CD1c-positive myeloid dendritic cell (primary cell): ENCODE measurements around the gene PPFIA3.
"Not testable (repeated sequence)": the region's sequence is repeated elsewhere in the genome, so short reads cannot be mapped to it uniquely, and the experiment has no call there.

Experiments
- DNase-seq: peaks from one replicate; pipeline ENCODE4 v3.0.0-alpha.2; 2016; ENCODE audit errors: extremely low spot score

PPFIA3 gene

GRCh38 chr19:49150106-49150943 is 31.0 kb downstream of the PPFIA3 start:
- DNase-seq = peak; percentile 69

GRCh38 chr19:49150944-49151243 is 31.6 kb downstream of the PPFIA3 start:
- no peak for DNase-seq

DNA sequence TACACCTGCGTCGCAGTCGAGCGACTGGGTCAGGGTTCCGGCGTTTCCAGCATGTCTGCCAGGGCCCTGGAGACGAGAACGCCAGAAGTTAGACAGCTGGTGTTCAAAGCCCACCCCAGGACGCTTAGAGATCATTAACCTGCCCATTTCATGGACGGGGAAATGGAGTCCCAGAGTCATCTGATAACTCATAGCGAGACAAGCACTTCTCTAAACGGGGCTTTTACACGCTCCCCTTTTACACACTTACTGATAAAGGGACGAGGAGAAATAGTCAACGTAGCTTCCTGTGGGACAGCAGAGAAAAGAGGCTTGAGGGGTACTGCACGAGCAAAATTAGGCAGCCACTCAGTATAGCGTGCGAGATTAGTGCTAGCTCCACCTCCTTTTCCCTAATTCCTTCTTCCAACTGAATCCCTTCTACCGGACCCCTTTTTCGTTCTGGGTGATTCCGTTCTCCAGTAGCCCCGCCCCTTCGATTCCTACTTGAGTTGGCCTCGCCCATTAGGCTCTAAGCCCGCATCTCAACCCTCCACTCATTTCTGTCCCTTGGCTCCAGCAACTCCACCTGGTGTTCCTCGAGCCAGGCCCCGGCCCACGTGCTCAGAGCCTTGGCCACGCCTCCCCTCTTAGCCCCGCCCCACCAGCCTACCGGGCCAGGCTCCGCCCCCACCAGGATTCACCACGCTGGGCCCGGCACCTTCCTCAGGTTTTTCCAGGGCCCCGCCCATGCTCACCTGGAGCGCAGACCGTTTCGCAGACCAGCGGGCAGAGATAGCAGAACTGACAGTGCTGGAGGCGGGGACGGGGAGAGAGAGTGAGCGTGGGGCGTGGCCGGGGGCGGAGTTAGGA is 32.1 kb downstream of the PPFIA3 start:
- DNase-seq = peak; percentile 31

DNA sequence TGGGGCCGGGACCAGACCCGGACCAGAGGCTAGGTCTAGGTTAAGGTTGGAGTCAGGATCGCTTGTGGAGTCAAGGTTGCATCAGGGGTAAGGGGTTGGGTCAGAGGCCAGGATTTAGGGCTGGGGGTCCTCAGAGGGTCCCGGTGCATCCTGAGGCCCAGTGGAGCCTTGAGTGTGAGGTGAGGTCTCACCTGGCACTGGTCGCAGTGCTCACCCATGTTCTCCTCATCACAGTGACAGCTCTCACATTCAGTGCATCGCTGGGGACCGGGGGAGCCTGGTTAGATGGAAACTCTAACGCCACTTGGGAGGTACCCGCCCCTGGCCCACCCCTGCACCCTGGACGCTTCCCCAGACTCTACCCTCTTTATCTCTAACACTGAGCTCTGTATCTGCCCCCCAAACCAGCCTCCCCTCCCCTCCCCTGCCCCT is 32.8 kb downstream of the PPFIA3 start:
- DNase-seq = no peak

GRCh38 chr19:49153167-49153809 is 33.9 kb downstream of the PPFIA3 start:
- DNase-seq = no peak

DNA sequence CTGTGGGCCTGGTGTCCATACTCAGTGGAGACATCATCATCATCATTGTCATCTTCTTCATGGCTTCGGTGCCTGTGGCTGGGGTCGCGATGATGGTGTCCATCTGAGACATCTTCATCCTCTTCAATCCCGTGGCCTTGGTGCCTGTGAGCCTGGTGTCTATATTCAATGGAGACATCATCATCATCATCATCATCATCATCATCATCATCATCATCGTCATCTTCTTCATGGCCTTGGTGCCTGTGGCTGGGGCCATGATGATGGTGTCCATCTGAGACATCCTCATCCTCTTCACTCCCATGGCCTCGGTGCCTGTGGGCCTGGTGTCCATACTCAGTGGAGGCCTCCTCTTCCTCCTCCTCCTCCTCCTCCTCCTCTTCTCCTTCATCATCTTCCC is 34.9 kb downstream of the PPFIA3 start:
- DNase-seq = no peak

GRCh38 chr19:49155005-49155819 is 35.9 kb downstream of the PPFIA3 start, which contains the start of gene HRC:
Gene HRC, minus strand, starts transcription at chr19:49155396. Its CDS starts 159 bp downstream, at chr19:49155237.
- DNase-seq = no peak

DNA sequence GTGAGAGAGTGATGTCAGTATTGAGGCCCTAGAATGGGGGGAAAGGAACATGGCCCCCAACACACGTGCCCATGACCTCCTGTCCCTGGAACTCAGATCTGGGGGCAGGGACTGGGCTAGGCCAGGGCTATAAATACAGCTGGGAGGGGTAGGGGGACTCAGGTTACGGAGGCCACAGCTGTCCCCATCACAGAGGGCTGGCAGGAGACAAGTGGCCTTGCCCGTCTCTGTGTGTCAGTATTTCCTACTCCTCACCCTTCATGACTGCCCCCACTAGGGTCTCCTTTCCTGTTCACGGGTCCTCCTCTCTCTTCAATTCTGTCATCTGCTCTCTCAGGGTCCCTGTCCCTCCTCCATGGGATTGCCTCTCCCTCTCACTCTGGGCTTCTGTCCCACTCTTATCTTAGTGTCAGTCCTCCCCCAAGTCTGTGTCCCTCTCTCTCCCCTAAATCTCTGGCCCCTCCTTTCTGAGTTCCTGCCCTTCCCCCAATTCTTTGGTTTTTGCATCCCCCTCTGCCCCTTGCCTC is 36.5 kb downstream of the PPFIA3 start:
- no peak for DNase-seq

- DNase-seq = peak; percentile 79
These were observed 38.3 kb downstream of the PPFIA3 start, which contains the start of gene TRPM4 for GRCh38 chr19:49157445-49158224. Gene TRPM4, plus strand, starts transcription at chr19:49157792. Its CDS starts 75 bp downstream, at chr19:49157867.

DNA sequence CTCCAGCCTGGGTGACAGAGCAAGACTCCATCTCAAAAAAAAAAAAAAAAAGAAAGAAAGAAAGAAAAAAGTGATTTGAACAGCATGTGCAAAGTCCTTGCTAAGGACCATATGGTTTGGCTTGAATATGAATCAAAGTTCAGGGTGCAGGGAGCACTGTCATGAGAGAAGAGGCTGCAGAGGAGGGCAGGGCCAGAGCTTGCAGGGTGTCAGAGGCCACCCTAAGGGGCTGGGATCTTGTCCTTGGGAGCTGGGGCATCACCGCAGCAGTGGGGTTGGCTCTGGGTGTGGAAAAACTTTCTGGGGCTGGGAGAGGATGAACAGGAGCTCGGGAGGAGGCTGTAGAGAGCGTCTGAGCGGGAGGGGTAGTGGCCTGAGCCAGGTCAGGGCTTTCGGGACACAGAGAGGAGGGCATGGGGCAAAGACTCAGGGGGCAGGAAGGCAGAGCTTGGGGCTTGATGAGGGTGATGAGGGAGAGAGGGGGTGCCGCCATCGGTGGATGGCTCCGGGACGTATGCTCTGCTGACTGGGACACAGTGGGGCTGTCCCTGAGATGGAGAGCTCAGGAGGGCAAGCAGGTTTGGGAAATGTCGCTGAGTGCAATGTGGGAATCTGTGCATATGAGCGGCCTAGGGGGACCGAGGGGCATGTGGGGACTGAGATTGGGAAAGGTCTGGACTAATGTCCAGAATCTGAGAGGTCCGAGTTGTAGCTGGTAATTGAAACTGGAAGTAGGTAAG is 41.3 kb downstream of the PPFIA3 start:
- no peak for DNase-seq

DNA sequence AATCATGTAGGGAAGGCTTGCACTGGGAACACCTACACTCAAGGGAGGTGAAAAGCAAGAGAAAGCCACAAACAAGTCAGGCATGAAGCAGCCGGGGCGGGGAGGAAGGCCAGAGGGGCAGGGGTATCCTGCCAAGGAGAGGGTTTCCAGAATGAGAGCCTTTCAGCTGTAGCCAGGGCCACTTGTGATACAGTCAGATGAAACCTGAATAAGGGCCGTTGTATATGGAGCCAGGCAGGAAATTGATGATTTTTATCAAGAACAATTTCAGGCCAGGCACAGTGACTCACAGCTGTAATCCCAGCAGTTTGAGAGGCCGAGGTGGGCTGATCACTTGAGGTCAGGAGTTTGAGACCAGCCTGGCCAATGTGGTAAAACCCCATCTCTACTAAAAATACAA is 42.6 kb downstream of the PPFIA3 start:
- DNase-seq = no peak

- DNase-seq = no peak
These were observed 45.9 kb downstream of the PPFIA3 start for GRCh38 chr19:49165111-49165750.

- no peak for DNase-seq
These were observed 46.5 kb downstream of the PPFIA3 start for GRCh38 chr19:49165865-49166301.

- no peak for DNase-seq
These were observed 48.6 kb downstream of the PPFIA3 start for GRCh38 chr19:49167857-49168409.

- DNase-seq = no peak
These were observed 49.1 kb downstream of the PPFIA3 start for GRCh38 chr19:49168421-49168820.

DNA sequence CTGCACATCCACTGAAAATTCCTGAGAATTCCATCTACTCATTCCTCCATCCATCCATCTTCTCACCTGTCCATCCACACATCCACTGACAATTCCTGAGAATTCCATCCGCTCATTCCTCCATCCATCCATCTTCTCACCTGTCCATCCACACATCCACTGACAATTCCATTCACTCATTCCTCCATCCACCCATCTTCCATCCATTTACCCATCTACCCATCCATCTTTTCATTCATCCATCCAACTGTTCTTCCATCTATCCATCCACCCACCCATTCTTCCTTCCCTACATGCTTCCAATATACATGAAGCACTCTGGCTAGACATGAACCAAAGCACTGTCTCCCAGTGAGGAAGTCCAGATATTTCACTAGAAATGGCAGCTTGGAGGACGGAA is 53.9 kb downstream of the PPFIA3 start:
- DNase-seq = no peak

DNA sequence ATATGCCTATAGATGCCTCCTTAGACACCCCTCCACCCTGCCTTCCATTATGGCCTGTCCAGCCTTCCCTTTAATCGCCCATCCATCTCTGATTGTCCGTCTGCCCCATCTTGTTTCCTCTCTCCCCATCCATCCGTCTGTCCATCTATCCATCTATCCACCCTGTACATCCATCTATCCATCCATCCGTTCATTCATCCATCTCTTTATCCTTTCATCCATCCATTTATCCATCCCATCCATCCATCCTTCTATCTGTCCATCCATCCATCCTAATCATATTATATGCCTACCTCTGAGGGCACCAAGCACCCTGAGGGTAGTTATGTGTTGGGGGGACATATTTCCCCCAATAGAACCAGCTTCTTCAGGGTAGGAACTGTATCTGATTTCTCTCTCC is 61.3 kb downstream of the PPFIA3 start:
- no peak for DNase-seq

- DNase-seq = not testable (repeated sequence)
These were observed 62.9 kb downstream of the PPFIA3 start for GRCh38 chr19:49182010-49182847.
